HUES64 (cell line): ENCODE data around the gene SF3B3.

Source experiments
- H3K27ac ChIP-seq: 2 replicates; pipeline ENCODE4 v1.7.0; 2013; ENCODE audit warnings: low read depth, low read length, inconsistent platforms
- H3K27me3 ChIP-seq: 2 replicates; pipeline ENCODE4 v1.6.1; 2013; ENCODE audit warnings: mild to moderate bottlenecking, low read length; ENCODE audit not compliant: insufficient read depth
- H3K36me3 ChIP-seq: 2 replicates; pipeline ENCODE4 v1.6.1; 2013; ENCODE audit warnings: mild to moderate bottlenecking, low read length; ENCODE audit not compliant: insufficient read depth
- H3K4me1 ChIP-seq: 2 replicates; pipeline ENCODE4 v1.6.1; 2013; ENCODE audit warnings: mild to moderate bottlenecking, low read length, moderate library complexity; ENCODE audit not compliant: insufficient read depth
- H3K4me3 ChIP-seq: 2 replicates; pipeline ENCODE4 v1.5.1; 2013; ENCODE audit warnings: mild to moderate bottlenecking, low read length, moderate library complexity
- H3K9ac ChIP-seq: 2 replicates; pipeline ENCODE4 v1.6.1; 2013; ENCODE audit warnings: mild to moderate bottlenecking, low read depth, low read length
- H3K9me3 ChIP-seq: 2 replicates; pipeline ENCODE4 v1.6.1; 2013; ENCODE audit warnings: low read depth, low read length; ENCODE audit not compliant: insufficient read depth
- WGBS: fragments of 150-250, 120-280 bp; methylation state at CpG from one replicate; pipeline ENCODE4 v1.1.7; 2013; ENCODE audit warnings: missing lambda C conversion rate; 5-methylcytosine and 5-hydroxymethylcytosine counted together

The SF3B3 gene

DNA sequence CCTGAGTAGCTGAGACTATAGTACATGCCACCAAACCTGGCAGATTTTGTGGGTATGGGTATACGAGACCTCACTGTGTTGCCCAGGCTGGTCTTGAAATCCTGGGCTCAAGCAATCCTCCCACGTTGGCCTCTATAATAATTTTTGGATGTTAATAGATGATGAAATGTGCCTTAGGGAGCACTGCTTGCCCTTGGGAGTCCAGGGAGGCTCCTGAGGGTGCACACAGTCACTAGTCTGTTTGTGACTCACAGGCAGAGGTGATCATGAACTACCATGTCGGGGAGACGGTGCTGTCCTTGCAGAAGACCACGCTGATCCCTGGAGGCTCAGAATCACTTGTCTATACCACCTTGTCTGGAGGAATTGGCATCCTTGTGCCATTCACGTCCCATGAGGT, 46.1 kb downstream of the SF3B3 start:
- H3K27ac ChIP-seq = no peak overlapping the region
- H3K27me3 ChIP-seq = no peaks in the 10 kb centered on the region
- WGBS = 98% methylated on average over 6 of the region's 6 CpGs
- no peak overlapping the region for H3K9ac ChIP-seq
- no peak overlapping the region for H3K4me3 ChIP-seq
- no peaks in the 10 kb centered on the region for H3K4me1 ChIP-seq
- H3K9me3 ChIP-seq = no peaks in the 10 kb centered on the region
- peaks cover 99% of the 10 kb centered on the region for H3K36me3 ChIP-seq

DNA sequence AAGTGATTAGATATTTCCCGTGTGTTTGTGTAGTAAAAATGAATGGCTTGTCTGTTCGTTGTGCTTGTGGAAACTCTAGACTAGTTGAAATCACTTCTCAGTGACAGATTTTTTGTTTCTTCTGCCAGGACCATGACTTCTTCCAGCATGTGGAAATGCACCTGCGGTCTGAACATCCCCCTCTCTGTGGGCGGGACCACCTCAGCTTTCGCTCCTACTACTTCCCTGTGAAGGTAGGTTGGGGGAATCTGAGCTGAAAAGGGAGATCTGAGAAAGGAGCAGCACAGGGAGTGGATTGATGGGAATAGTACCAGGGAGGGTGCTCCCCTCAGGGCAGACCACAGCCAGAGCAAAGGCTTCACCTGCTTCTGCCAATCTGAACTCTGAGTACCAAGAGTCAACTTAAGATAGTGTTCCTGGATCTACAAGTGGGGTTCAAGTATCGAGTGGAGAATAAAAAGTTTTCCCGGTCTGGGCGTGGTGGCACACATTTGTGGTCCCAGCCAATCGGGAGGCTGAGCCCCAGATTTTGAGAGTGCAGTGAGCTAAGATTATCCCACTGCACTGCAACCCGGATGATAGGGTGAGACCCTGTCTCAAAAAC, 47.5 kb downstream of the SF3B3 start:
- Histone ChIP-seq H3K9me3 (no peaks in the 10 kb centered on the region), H3K36me3 (peaks cover 95% of the 10 kb centered on the region), H3K4me3 (no peak overlapping the region), H3K27ac (no peak overlapping the region), H3K27me3 (no peaks in the 10 kb centered on the region), H3K4me1 (no peaks in the 10 kb centered on the region), H3K9ac (no peak overlapping the region)
- 92% methylated on average over 10 of the region's 10 CpGs for WGBS

DNA sequence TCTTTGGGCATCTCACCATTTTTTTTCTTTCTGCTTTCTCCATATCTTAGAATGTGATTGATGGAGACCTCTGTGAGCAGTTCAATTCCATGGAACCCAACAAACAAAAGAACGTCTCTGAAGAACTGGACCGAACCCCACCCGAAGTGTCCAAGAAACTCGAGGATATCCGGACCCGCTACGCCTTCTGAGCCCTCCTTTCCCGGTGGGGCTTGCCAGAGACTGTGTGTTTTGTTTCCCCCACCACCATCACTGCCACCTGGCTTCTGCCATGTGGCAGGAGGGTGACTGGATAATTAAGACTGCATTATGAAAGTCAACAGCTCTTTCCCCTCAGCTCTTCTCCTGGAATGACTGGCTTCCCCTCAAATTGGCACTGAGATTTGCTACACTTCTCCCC, 48.0 kb downstream of the SF3B3 start:
- H3K4me1 ChIP-seq = no peaks in the 10 kb centered on the region
- H3K4me3 ChIP-seq = no peak overlapping the region
- no peaks in the 10 kb centered on the region for H3K9me3 ChIP-seq
- H3K36me3 ChIP-seq = peaks cover 89% of the 10 kb centered on the region
- H3K9ac ChIP-seq = no peak overlapping the region
- no peaks in the 10 kb centered on the region for H3K27me3 ChIP-seq
- 95% methylated on average over 8 of the region's 8 CpGs for WGBS
- H3K27ac ChIP-seq = no peak overlapping the region

DNA sequence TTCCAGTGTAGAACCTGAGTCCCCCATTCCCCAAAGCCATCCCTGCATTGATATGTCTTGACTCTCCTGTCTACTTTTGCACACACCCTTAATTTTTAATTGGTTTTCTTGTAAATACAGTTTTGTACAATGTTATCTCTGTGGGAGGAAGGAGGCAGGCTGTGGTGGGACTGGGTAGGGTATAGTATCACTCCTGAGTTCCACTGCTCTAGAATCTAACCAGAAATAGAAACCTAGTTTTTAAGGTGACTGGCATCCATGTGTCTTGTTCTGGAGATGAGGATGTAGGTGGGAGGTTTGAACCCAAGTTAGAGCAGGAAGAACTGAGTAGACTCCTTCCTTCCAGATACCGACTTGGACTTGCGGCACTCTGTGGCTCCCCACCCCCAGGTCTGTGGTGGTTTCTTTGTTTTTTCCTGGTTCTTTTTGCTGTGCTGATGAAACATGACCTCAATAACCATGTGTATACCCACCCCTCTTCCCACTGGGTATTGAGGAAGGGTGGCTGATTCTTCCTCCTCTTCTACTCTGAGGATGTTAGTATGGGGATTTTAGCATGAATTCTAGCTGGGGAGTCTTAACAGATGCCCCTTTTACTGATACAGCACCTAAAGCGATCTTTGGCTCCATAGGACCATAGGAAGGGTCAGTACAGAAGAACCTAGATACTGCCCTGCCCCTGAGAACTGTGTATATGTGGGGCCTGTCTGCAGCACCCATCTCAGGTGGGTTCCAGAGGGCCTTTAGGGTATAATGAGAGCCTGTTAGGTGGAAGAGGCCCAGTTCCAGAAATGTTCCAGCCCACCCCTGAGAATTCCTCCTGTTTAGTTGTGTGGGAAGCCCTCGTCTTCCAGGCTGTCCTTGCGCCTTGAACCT, 48.7 kb downstream of the SF3B3 start:
- Histone ChIP-seq H3K27ac (no peak overlapping the region), H3K4me1 (no peaks in the 10 kb centered on the region), H3K9me3 (no peaks in the 10 kb centered on the region), H3K4me3 (no peak overlapping the region), H3K9ac (no peak overlapping the region), H3K27me3 (no peaks in the 10 kb centered on the region), H3K36me3 (peaks cover 83% of the 10 kb centered on the region)
- WGBS = 94% methylated on average over 5 of the region's 5 CpGs

DNA sequence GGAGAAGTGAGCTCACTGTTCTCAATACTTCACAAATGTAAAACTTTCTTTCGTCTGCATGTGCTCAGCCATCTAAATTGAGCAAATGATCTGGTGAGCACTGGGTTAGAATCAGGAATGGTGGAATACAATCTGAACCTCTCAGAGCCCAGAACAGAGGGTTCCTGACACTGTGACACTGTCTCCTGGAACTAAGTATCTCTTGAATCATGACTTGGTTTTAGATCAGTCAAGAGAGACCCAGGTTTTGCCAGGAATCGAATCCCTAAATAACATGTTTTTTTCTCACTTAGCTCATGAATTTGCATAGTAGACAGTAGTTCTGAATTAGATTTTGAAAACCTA, 49.3 kb downstream of the SF3B3 start:
- Histone ChIP-seq H3K9ac (no peak overlapping the region), H3K27ac (no peak overlapping the region), H3K4me3 (no peak overlapping the region), H3K27me3 (no peaks in the 10 kb centered on the region), H3K4me1 (no peaks in the 10 kb centered on the region), H3K9me3 (no peaks in the 10 kb centered on the region), H3K36me3 (peaks cover 77% of the 10 kb centered on the region)
- WGBS = 100% methylated on average over 2 of the region's 2 CpGs

DNA sequence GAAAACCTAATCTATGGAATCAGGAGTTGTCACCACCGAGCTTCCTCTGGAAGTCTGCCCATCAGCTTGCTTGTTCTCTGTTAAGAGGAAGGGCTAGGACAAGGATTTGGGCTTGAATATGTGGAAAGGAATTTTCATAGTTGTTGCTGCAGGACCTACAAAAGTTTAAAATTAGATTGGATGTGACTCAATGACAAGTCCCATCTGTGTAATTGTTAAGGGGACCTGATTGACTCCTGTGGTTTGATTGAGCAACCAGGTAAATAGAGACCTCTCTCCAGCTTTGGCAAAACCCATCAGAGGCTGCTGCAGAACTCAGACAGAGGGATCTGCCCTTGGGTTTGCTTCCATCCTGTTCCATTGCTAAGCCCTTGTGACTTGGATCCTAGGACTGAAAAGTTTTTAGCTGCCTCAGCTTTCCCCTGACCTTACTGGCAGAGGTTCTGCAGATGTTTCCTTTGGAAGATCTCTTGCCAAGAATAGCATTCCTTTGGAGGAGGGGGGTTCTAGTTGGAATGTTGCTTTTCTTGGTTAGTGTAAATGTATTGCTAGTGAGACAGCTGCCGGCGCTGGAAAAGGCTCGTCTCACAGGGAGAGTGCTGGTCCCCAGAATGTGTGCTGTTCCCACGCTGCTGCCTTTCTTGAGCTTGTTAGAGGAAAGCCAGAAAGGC, 50.0 kb downstream of the SF3B3 start:
- Histone ChIP-seq H3K9me3 (no peaks in the 10 kb centered on the region), H3K9ac (no peak overlapping the region), H3K4me3 (no peak overlapping the region), H3K36me3 (peaks cover 70% of the 10 kb centered on the region), H3K4me1 (no peaks in the 10 kb centered on the region), H3K27ac (peak overlapping the region; percentile 32; the same call in 1 of the 2 replicates), H3K27me3 (no peaks in the 10 kb centered on the region)
- 95% methylated on average over 5 of the region's 5 CpGs for WGBS

DNA sequence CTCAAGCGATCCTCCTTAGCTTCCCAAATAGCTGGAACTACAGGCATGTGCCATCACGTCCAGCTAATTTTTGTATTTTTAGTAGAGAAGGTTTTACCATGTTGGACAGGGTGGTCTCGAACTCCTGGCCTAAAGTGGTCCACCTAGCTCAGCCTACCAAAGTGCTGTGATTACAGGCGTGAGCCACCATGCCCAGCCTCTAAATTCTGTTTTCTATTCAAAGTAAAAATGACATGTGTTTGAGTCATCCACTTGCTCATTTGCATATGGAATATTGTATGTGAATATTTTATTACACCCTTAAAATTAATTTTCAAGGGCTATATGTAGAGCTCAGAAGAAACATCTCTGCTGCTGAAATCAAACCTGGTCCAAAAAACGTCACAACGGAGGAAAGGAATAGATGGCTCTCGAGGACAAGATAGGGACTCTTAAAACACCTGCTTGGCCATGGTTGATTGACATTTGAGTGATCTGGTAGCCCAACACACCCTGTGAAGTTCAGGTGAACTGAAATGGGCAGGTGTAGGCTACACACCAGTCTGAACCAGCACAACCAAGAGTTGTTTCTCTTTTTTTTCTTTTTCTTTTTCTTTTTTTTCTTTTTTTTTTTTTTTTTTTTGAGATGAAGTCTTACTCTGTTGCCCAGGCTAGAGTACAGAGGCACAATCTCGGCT, 51.1 kb downstream of the SF3B3 start:
- Histone ChIP-seq H3K4me1 (no peaks in the 10 kb centered on the region), H3K27ac (no peak overlapping the region), H3K36me3 (peaks cover 58% of the 10 kb centered on the region), H3K9me3 (no peaks in the 10 kb centered on the region), H3K9ac (no peak overlapping the region), H3K27me3 (no peaks in the 10 kb centered on the region), H3K4me3 (no peak overlapping the region)
- 92% methylated on average over 8 of the region's 8 CpGs for WGBS

DNA sequence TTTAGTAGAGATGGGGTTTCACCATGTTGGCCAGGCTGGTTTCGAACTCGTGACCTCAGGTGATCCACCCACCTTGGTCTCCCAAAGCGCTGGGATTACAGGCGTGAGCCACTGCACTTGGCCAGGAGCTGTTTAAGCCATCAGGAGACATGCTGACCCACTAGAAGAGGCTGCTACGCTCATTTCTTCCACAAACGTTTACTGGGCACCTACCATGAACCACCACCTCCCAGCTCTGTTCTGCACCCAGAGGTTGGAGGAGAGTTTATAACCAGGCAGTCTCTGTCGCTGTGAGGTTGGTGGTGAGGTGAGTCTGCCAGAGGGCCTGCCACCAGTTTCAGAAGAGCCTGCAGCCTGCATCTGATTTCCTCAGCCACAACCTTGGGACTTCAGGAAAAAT, 51.8 kb downstream of the SF3B3 start:
- Histone ChIP-seq H3K36me3 (peaks cover 52% of the 10 kb centered on the region), H3K27ac (peak overlapping the region; percentile 47; the same call in 1 of the 2 replicates), H3K27me3 (no peaks in the 10 kb centered on the region), H3K9ac (no peak overlapping the region), H3K4me1 (no peaks in the 10 kb centered on the region), H3K9me3 (no peaks in the 10 kb centered on the region), H3K4me3 (no peak overlapping the region)
- 93% methylated on average over 6 of the region's 7 CpGs for WGBS

DNA sequence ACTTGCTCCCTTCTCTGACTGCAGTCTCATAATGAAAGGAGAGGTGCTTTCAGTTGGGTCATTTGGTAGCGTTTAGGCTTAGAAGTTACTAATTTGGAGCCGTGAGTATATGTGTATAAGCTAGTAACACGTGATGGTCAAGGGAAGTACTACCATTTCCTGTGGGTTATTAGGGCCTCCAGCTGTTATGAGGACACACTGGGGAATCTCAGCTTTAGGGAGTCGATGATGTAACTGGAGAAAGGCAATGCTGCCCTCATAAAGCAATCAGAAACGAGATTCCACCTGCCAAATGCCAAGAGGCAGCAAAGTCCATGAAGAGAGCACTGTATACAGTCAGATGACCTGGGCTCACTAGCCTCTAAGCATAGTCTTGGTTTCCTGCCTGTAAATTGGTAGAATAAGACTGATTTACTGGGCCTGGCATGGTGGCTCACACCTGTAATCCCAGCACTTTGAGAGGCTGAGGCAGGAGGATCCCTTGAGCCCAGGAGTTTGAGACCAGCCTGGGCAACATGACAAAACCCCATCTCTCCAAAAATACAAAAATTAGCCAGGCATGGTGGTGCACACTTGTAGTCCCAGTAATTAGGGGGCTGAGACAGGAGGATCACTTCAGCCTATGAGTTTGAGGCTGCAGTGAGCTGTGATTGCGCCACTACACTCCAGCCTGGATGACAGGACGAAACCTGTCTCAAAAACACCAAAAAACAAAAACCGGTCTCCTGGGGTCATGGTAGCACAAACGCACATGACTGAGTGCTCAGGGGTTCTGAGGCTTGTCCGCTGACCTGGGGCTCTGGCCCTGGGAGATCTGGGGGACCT, 53.0 kb downstream of the SF3B3 start:
- H3K27me3 ChIP-seq = no peaks in the 10 kb centered on the region
- no peaks in the 10 kb centered on the region for H3K9me3 ChIP-seq
- no peak overlapping the region for H3K9ac ChIP-seq
- 87% methylated on average over 10 of the region's 10 CpGs for WGBS
- no peak overlapping the region for H3K4me3 ChIP-seq
- H3K36me3 ChIP-seq = peaks cover 39% of the 10 kb centered on the region
- no peaks in the 10 kb centered on the region for H3K4me1 ChIP-seq
- no peak overlapping the region; the same call in 1 of the 2 replicates for H3K27ac ChIP-seq

DNA sequence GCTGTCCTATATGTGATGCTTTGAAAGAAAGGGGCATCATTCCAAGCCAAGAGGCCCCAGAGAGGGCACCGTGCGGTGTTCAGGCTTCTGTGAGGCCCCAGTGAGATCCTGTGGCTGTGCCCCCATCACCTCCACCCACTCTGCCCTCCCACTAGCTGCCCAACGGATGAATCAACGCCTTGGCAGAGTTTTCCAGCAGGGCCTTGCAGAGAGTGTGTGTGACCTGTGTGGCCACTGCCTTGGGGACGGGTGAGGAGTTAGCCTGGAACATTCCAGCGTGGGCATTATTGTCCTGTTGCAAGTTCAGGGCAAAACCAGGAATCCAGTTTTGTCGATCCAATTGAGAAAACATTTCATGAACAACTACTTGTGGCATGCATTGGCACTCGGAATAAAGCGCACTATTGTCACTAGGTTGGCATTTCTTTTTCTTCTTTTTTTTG, 53.7 kb downstream of the SF3B3 start:
- no peak overlapping the region; the same call in 1 of the 2 replicates for H3K27ac ChIP-seq

More for the DNA sequence above, 53.7 kb downstream of the SF3B3 start:
- Histone ChIP-seq H3K4me1 (no peaks in the 10 kb centered on the region), H3K9me3 (no peaks in the 10 kb centered on the region), H3K9ac (no peak overlapping the region), H3K27me3 (no peaks in the 10 kb centered on the region), H3K36me3 (peaks cover 33% of the 10 kb centered on the region), H3K4me3 (no peak overlapping the region)
- 82% methylated on average over 9 of the region's 9 CpGs for WGBS
